WERI-Rb-1 (cell line): ENCODE data around the gene HNRNPH1.

Experiments
- DNase-seq: peaks from one replicate; pipeline ENCODE4 v3.0.0-alpha.2; 2020
- H3K27ac ChIP-seq: fragments of 250-450 bp; sonication (Bioruptor Pico); 2 replicates; pipeline ENCODE4 v1.5.1; 2020; ENCODE audit warnings: mild to moderate bottlenecking, moderate library complexity
- H3K27me3 ChIP-seq: fragments of 250-450 bp; sonication (Bioruptor Pico); 2 replicates; pipeline ENCODE4 v1.5.1; 2021; ENCODE audit warnings: mild to moderate bottlenecking, low read depth, moderate library complexity; ENCODE audit not compliant: insufficient read depth, severe bottlenecking
- H3K36me3 ChIP-seq: fragments of 250-450 bp; sonication (Bioruptor Pico); 2 replicates; pipeline ENCODE4 v1.5.1; 2020; ENCODE audit warnings: mild to moderate bottlenecking, moderate library complexity
- H3K4me3 ChIP-seq: 2 replicates; pipeline ENCODE4 v1.5.1; 2011; ENCODE audit warnings: low read depth, mild to moderate bottlenecking, control low read depth, low read length
- H3K9me3 ChIP-seq: fragments of 250-450 bp; sonication (Bioruptor Pico); 2 replicates; pipeline ENCODE4 v1.5.1; 2021; ENCODE audit warnings: mild to moderate bottlenecking, moderate library complexity; ENCODE audit not compliant: severe bottlenecking
- CTCF ChIP-seq: IDR thresholded peaks from 2 replicates; pipeline ENCODE4 v1.5.1; 2011; ENCODE audit warnings: low read depth, mild to moderate bottlenecking, control low read depth, inconsistent platforms, low read length

The HNRNPH1 gene

GRCh38 chr5:179608131-179608581, 15.3 kb downstream of the HNRNPH1 start:
- DNase-seq, result peak; percentile 18
- H3K4me3 ChIP-seq, result no peak overlapping the region
- no peaks in the 10 kb centered on the region for H3K9me3 ChIP-seq
- no peaks in the 10 kb centered on the region for H3K27me3 ChIP-seq
- peak overlapping the region; percentile 50 for H3K27ac ChIP-seq
- no peak for TF ChIP-seq CTCF
- H3K36me3 ChIP-seq, result peaks cover 28% of the 10 kb centered on the region

GRCh38 chr5:179607160-179607931, 16.1 kb downstream of the HNRNPH1 start:
- peak; percentile 47 for DNase-seq
- Histone ChIP-seq H3K4me3 (no peak overlapping the region), H3K36me3 (peaks cover 21% of the 10 kb centered on the region), H3K27me3 (no peaks in the 10 kb centered on the region), H3K27ac (peak overlapping the region; percentile 50; the same call in 1 of the 2 replicates), H3K9me3 (no peaks in the 10 kb centered on the region)
- TF ChIP-seq CTCF, result no peak

DNA sequence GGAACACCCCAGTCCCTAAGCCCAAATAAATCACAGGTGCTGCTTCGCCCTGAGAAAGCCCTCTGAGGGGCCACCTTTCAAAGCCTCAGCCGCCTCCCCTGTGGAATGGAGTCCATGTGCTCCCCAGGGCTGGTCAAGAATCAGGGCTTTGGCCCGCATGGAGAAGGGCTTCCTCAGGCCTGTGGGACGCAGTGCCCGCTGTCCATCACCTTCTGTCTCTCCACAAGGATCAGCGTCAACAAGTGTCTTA, 16.6 kb downstream of the HNRNPH1 start:
- Histone ChIP-seq H3K4me3 (no peak overlapping the region), H3K36me3 (peaks cover 18% of the 10 kb centered on the region), H3K27ac (no peak overlapping the region), H3K27me3 (no peaks in the 10 kb centered on the region), H3K9me3 (no peaks in the 10 kb centered on the region)
- DNase-seq, result no peak
- no peak for TF ChIP-seq CTCF

DNA sequence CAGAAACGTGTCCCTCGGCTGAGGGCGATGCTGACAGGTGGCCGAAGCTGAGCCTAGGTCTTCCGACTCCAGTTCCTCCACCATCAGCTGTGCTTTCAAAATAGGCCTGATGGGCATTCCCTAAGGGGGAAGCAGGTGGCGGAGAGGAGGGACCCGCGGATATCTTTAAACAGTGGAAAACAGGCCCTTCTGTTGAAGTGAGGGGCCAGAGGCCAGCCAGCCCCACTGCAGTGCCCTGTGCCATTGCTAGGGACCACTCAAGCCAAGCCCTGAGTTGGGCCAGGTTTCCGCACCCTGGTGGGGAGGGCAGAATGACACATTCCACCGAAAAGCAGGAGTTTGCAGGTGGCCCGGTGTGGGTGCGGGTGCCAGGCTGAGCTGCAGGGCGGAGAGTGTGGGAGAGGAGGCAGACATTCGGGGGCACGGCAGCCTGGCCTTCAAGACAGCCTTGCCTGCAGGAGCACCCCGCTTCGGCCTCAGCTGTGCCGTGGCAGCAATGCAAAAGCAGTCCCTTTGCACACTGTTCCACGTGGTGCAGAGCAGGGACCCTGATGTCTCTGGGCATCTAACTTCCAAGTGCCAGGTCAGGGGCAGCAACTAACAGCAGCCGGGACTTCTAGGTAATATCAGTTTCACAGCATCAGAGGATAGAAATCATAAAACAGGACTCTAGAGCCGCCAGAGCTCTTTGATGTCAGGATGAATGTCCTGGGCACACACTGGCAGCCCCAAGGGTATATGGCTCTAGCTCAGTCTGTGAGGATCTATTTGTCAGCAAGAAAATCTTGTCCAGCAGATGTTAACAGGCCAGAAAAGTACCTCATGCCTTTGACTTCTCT, 17.2 kb downstream of the HNRNPH1 start:
- DNase-seq, result no peak
- TF ChIP-seq CTCF, result no peak
- no peaks in the 10 kb centered on the region for H3K9me3 ChIP-seq
- H3K36me3 ChIP-seq, result peaks cover 16% of the 10 kb centered on the region
- no peaks in the 10 kb centered on the region for H3K27me3 ChIP-seq
- H3K27ac ChIP-seq, result no peak overlapping the region
- H3K4me3 ChIP-seq, result no peak overlapping the region

DNA sequence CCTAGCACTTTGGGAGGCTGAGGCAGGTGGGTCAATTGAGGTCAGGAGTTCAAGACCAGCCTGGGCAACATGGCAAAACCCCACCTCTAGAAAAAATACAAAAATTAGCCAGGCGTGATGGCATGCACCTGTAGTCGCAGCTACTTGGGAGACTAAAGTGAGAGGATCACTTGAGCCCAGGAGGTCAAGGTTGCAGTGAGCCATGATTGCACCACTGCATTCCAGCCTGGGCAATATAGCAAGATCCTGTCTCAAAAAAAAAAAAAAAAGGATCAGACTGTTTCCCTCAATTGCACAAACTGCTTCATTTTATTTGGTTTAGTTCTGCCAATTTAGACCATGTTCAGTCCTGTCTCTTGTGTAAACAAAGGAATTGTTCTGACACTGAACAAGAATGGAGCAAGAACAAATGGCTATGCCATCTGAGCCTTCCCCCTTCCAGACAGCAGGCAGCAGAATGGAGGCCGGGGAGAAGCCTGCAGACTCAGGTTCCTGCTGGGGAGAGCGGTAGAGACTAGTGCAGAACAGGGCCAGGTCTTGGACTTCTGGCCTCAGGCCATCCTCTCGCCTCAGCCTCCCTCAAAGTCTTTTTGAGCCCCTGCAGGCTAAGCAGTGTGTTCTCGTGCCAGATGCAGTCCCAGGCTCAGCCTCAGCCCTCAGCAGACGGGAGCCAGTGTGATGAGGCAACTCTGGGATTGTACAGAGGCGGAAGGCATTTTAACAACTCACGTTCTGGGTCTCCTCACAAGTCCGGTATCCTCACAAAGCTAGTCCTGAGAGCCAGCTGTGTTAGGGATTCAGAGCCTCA, 18.2 kb downstream of the HNRNPH1 start:
- H3K36me3 ChIP-seq, result peaks cover 10% of the 10 kb centered on the region
- H3K9me3 ChIP-seq, result no peaks in the 10 kb centered on the region
- no peak overlapping the region for H3K4me3 ChIP-seq
- no peak for TF ChIP-seq CTCF
- no peaks in the 10 kb centered on the region for H3K27me3 ChIP-seq
- H3K27ac ChIP-seq, result no peak overlapping the region
- no peak for DNase-seq
